Measurements from ENCODE around the gene HSPA5.
"Not testable (repeated sequence)": the region's sequence is repeated elsewhere in the genome, so short reads cannot be mapped to it uniquely, and the experiment has no call there.

The HSPA5 gene

GRCh38 chr9:125241000-125241862, at the start of gene HSPA5:
HSPA5 (minus strand) TSS chr9:125241343; CDS start chr9:125241126, 217 bp downstream.
- DNase-seq = peak; percentile 94 to 100 (median 98)

GRCh38 chr9:125286935-125287433, 45.8 kb upstream of the HSPA5 start:
- not testable (repeated sequence) for DNase-seq

GRCh38 chr9:125284855-125285254, 43.7 kb upstream of the HSPA5 start:
- no peak for DNase-seq

GRCh38 chr9:125280945-125281344, 39.8 kb upstream of the HSPA5 start:
- no peak for DNase-seq

- DNase-seq = no peak
These were observed 36.3 kb upstream of the HSPA5 start for GRCh38 chr9:125277411-125277810.

- no peak for DNase-seq
These were observed 35.6 kb upstream of the HSPA5 start for GRCh38 chr9:125276771-125277170.

GRCh38 chr9:125272697-125273096, 31.6 kb upstream of the HSPA5 start:
- no peak for DNase-seq

- DNase-seq = no peak
These were observed 29.9 kb upstream of the HSPA5 start for GRCh38 chr9:125271081-125271480.

- DNase-seq = no peak
These were observed 27.9 kb upstream of the HSPA5 start for GRCh38 chr9:125269014-125269397.

GRCh38 chr9:125268394-125269013, 27.4 kb upstream of the HSPA5 start:
- no peak for DNase-seq

GRCh38 chr9:125264068-125264467, 22.9 kb upstream of the HSPA5 start:
- DNase-seq = not testable (repeated sequence)

- no peak for DNase-seq
These were observed 21.3 kb upstream of the HSPA5 start for GRCh38 chr9:125262294-125262991.

GRCh38 chr9:125261501-125262293, 20.6 kb upstream of the HSPA5 start, which contains the start of gene GAPVD1:
GAPVD1 (plus strand) TSS chr9:125261826; CDS start chr9:125298922, 37,096 bp downstream.
- DNase-seq = peak; percentile 48 to 95 (median 79)

GRCh38 chr9:125260561-125260960, 19.4 kb upstream of the HSPA5 start:
- DNase-seq = peak in 1 of 14 donors; percentile 81

GRCh38 chr9:125258832-125259534, 17.8 kb upstream of the HSPA5 start:
- DNase-seq = peak in 1 of 14 donors; percentile 8

GRCh38 chr9:125258160-125258785, 17.1 kb upstream of the HSPA5 start:
- DNase-seq = no peak

GRCh38 chr9:125255781-125256391, 14.7 kb upstream of the HSPA5 start:
- no peak for DNase-seq

- DNase-seq = no peak
These were observed 13.1 kb upstream of the HSPA5 start for GRCh38 chr9:125254231-125254630.

- DNase-seq = no peak
These were observed 5.1 kb upstream of the HSPA5 start for GRCh38 chr9:125246261-125246667.

- DNase-seq = no peak
These were observed 2.7 kb upstream of the HSPA5 start for GRCh38 chr9:125243792-125244260.

Data from C1 segment of cervical spinal cord (tissue), 14 donors.